ENCODE data around the gene KREMEN1. TPM values are rescaled to one million over a fixed set of nuclear protein-coding genes. Genes with fewer than 3 reads are reported as not detected.

The KREMEN1 gene
- total and polyA plus RNA-seq, 4 donors: 8.8 to 27.5 (median 20.1) TPM

- 96 to 99% methylated on average over 5 of the region's 5 CpGs for WGBS, 2 donors
- ATAC-seq (ENCODE audit: insufficient read depth, low FRiP score) (no peak), DNase-seq (no peak)
- peaks cover 0 to 2% (median 0%) of the 10 kb centered on the region in 4 donors for H3K9me3 ChIP-seq (ENCODE audit: control insufficient read depth in 4 of 4, insufficient read depth in 3 of 4, low read length in 3 of 4)
- H3K27me3 ChIP-seq (ENCODE audit: control insufficient read depth in 3 of 3, insufficient read depth in 3 of 3, low read length in 2 of 3): no peaks in the 10 kb centered on the region
- no peak for TF ChIP-seq CTCF (IDR thresholded peaks at IDR 0.05; ENCODE audit: control extremely low read depth, extremely low read depth)
- no peak overlapping the region for H3K9ac ChIP-seq (ENCODE audit: insufficient read depth in 1 of 2, low read length in 2 of 2)
- H3K27ac ChIP-seq (ENCODE audit: low read depth in 1 of 2, low read length in 1 of 2): no peak overlapping the region
- peaks cover 0 to 23% (median 7%) of the 10 kb centered on the region in 5 donors for H3K4me1 ChIP-seq (ENCODE audit: control insufficient read depth in 5 of 5, insufficient read depth in 5 of 5, low read length in 5 of 5)
- H3K4me3 ChIP-seq: no peak overlapping the region
- H3K36me3 ChIP-seq (ENCODE audit: control insufficient read depth in 4 of 4, insufficient read depth in 4 of 4, low read length in 4 of 4): peaks cover 0 to 3% (median 0%) of the 10 kb centered on the region in 4 donors
These were observed 125.4 kb downstream of the KREMEN1 start for GRCh38 chr22:29198240-29198639.

DNA sequence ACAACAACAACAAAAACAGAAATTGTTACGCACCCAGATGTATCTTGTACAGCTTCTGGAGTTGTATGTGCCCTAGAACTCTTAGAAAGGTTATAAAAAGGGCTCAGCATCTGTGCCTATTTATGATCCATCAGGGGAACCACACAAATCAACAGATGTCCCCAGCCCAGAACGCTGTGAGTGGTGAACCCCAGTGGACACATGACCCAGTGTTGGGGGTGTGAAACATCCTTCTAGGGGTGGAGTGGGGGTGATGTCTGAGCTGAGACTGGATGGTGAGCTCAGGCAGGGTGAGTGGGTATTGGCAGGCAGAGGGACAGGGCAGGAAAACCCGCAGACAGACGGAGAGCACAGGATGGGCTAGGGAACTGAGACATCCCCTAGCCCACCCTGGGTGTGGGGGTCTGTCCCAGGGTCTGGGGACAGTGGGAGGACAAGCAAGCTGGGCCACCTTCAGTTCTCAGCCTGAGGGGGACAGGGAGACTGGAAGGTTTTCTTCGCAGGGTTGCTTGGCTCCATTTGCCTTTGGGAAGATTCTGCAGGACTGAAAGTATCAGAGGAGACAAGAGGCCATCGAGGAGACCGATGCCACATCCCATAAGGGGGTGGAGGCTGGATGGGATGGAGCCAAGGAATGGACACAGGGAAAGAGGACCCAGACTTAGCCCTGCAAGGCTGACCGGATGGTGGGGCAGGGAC, 127.0 kb downstream of the KREMEN1 start:
- Histone ChIP-seq H3K36me3 (ENCODE audit: control insufficient read depth in 4 of 4, insufficient read depth in 4 of 4, low read length in 4 of 4) (peaks cover 0 to 3% (median 0%) of the 10 kb centered on the region in 4 donors), H3K27ac (ENCODE audit: low read depth in 1 of 2, low read length in 1 of 2) (no peak overlapping the region), H3K27me3 (ENCODE audit: control insufficient read depth in 3 of 3, insufficient read depth in 3 of 3, low read length in 2 of 3) (no peaks in the 10 kb centered on the region), H3K4me3 (no peak overlapping the region), H3K9me3 (ENCODE audit: control insufficient read depth in 4 of 4, insufficient read depth in 3 of 4, low read length in 3 of 4) (peaks cover 0 to 2% (median 0%) of the 10 kb centered on the region in 4 donors), H3K4me1 (ENCODE audit: control insufficient read depth in 5 of 5, insufficient read depth in 5 of 5, low read length in 5 of 5) (peaks cover 0 to 27% (median 8%) of the 10 kb centered on the region in 5 donors), H3K9ac (ENCODE audit: insufficient read depth in 1 of 2, low read length in 2 of 2) (no peak overlapping the region)
- TF ChIP-seq CTCF (IDR thresholded peaks at IDR 0.05; ENCODE audit: control extremely low read depth, extremely low read depth): no peak
- no peak for DNase-seq
- no peak for ATAC-seq (ENCODE audit: insufficient read depth, low FRiP score)
- WGBS, 2 donors: 83 to 88% methylated on average over 8 of the region's 8 CpGs

- Histone ChIP-seq H3K9me3 (ENCODE audit: control insufficient read depth in 4 of 4, insufficient read depth in 3 of 4, low read length in 3 of 4) (no peaks in the 10 kb centered on the region), H3K9ac (ENCODE audit: insufficient read depth in 1 of 2, low read length in 2 of 2) (no peak overlapping the region), H3K4me3 (no peak overlapping the region), H3K36me3 (ENCODE audit: control insufficient read depth in 4 of 4, insufficient read depth in 4 of 4, low read length in 4 of 4) (peaks cover 0 to 3% (median 0%) of the 10 kb centered on the region in 4 donors), H3K27ac (ENCODE audit: low read depth in 1 of 2, low read length in 1 of 2) (no peak overlapping the region), H3K4me1 (ENCODE audit: control insufficient read depth in 5 of 5, insufficient read depth in 5 of 5, low read length in 5 of 5) (peaks cover 0 to 28% (median 4%) of the 10 kb centered on the region in 5 donors), H3K27me3 (ENCODE audit: control insufficient read depth in 3 of 3, insufficient read depth in 3 of 3, low read length in 2 of 3) (no peaks in the 10 kb centered on the region)
- ATAC-seq (ENCODE audit: insufficient read depth, low FRiP score) (no peak), DNase-seq (no peak)
- no peak for TF ChIP-seq CTCF (IDR thresholded peaks at IDR 0.05; ENCODE audit: control extremely low read depth, extremely low read depth)
- 88 to 89% methylated on average over 7 of the region's 7 CpGs for WGBS, 2 donors
These were observed 128.1 kb downstream of the KREMEN1 start for GRCh38 chr22:29200901-29201300.

All from lung (tissue), 12 donors.